Type B pancreatic cell (in vitro differentiated cells): ENCODE results near the gene TINAG. TPM values are rescaled to one million over a fixed set of nuclear protein-coding genes. Genes with fewer than 3 reads are reported as not detected.

Experiments
- DNase-seq: peaks from one replicate; pipeline ENCODE4 v3.0.0; 2021; ENCODE audit warnings: mixed read lengths; ENCODE audit not compliant: unreplicated experiment; ENCODE audit errors: extremely low spot score
- H3K27ac Mint-ChIP-seq: 2 replicates; pipeline ENCODE4 v1.8.0; 2021; ENCODE audit warnings: mild to moderate bottlenecking, mixed read lengths
- H3K27me3 Mint-ChIP-seq: 2 replicates; pipeline ENCODE4 v1.8.0; 2021; ENCODE audit warnings: mixed read lengths
- H3K36me3 Mint-ChIP-seq: 2 replicates; pipeline ENCODE4 v1.8.0; 2021; ENCODE audit warnings: mixed read lengths
- H3K4me1 Mint-ChIP-seq: one replicate; pipeline ENCODE4 v1.8.0; 2021; ENCODE audit warnings: mixed read lengths; ENCODE audit not compliant: unreplicated experiment
- H3K4me3 Mint-ChIP-seq: 2 replicates; pipeline ENCODE4 v1.8.0; 2021; ENCODE audit warnings: mild to moderate bottlenecking, mixed read lengths
- H3K9me3 Mint-ChIP-seq: 2 replicates; pipeline ENCODE4 v1.8.0; 2021; ENCODE audit warnings: mixed read lengths
- total RNA-seq: library from RNA; stranded (reverse); gene quantifications from 2 replicates; pipeline ENCODE4 v1.2.1, GENCODE V29; 2021; ENCODE audit warnings: low replicate concordance
- TF ChIP-seq, protein P1 (sequence below): fragments of 200-600 bp; sonication (generic); conservative IDR thresholded peaks from 2 replicates; pipeline ENCODE4 v1.5.0; 2021; ENCODE audit warnings: antibody characterized with exemption, mild to moderate bottlenecking

Gene TINAG
- total RNA-seq, 1 donor from 2014 or later, result not detected

GRCh38 chr6:54426995-54427394, 118.8 kb downstream of the TINAG start:
- DNase-seq, result no peak
- Mint-ChIP-seq H3K9me3 (no peaks in the 10 kb centered on the region), H3K4me3 (no peak overlapping the region), H3K4me1 (no peaks in the 10 kb centered on the region), H3K36me3 (no peaks in the 10 kb centered on the region), H3K27me3 (no peaks in the 10 kb centered on the region), H3K27ac (no peak overlapping the region)
- TF ChIP-seq, protein P1, sequence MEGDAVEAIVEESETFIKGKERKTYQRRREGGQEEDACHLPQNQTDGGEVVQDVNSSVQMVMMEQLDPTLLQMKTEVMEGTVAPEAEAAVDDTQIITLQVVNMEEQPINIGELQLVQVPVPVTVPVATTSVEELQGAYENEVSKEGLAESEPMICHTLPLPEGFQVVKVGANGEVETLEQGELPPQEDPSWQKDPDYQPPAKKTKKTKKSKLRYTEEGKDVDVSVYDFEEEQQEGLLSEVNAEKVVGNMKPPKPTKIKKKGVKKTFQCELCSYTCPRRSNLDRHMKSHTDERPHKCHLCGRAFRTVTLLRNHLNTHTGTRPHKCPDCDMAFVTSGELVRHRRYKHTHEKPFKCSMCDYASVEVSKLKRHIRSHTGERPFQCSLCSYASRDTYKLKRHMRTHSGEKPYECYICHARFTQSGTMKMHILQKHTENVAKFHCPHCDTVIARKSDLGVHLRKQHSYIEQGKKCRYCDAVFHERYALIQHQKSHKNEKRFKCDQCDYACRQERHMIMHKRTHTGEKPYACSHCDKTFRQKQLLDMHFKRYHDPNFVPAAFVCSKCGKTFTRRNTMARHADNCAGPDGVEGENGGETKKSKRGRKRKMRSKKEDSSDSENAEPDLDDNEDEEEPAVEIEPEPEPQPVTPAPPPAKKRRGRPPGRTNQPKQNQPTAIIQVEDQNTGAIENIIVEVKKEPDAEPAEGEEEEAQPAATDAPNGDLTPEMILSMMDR, result no peak

DNA sequence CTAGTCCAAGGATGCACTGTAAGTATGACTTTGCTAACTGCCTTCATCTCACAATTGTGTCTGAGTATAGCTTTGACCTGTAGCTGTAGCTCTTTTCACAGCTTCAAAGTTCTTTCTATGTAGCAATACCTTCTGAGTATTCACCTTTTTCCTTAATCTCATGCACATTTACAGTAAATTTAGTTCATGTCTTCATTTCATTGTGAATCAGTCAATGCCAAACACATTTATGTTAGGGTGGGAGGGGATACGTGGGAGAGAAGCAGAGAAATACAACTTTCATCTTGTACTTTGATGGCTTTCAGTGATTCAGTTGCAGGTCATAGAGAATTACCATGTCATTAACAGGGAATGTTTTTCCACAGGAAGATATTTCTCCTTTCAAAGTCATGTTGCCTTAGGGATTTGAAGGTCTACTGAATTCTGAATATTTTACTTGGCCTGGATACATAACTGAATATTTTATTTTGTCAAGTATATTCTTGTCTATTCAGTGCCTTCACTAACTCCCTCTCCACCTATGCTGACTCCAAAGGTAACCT, 119.2 kb downstream of the TINAG start:
- TF ChIP-seq, protein P1, result no peak
- H3K9me3 Mint-ChIP-seq, result no peaks in the 10 kb centered on the region
- no peak overlapping the region for H3K27ac Mint-ChIP-seq
- H3K36me3 Mint-ChIP-seq, result no peaks in the 10 kb centered on the region
- H3K27me3 Mint-ChIP-seq, result no peaks in the 10 kb centered on the region
- DNase-seq, result no peak
- H3K4me3 Mint-ChIP-seq, result no peak overlapping the region
- no peaks in the 10 kb centered on the region for H3K4me1 Mint-ChIP-seq

- no peaks in the 10 kb centered on the region for H3K4me1 Mint-ChIP-seq
- H3K27ac Mint-ChIP-seq, result no peak overlapping the region
- no peaks in the 10 kb centered on the region for H3K36me3 Mint-ChIP-seq
- DNase-seq, result no peak
- TF ChIP-seq, protein P1, result no peak
- H3K4me3 Mint-ChIP-seq, result no peak overlapping the region
- H3K27me3 Mint-ChIP-seq, result no peaks in the 10 kb centered on the region
- no peaks in the 10 kb centered on the region for H3K9me3 Mint-ChIP-seq
Observed at GRCh38 chr6:54428431-54428830, 120.2 kb downstream of the TINAG start.

GRCh38 chr6:54431466-54431865, 123.2 kb downstream of the TINAG start:
- no peak overlapping the region for H3K27ac Mint-ChIP-seq
- no peaks in the 10 kb centered on the region for H3K9me3 Mint-ChIP-seq
- H3K4me1 Mint-ChIP-seq, result no peaks in the 10 kb centered on the region
- H3K36me3 Mint-ChIP-seq, result no peaks in the 10 kb centered on the region
- H3K4me3 Mint-ChIP-seq, result no peak overlapping the region
- H3K27me3 Mint-ChIP-seq, result no peaks in the 10 kb centered on the region
- TF ChIP-seq, protein P1, result no peak
- no peak for DNase-seq

Other genes starting within 250 kb of the TINAG start
- 0.43 TPM in 1 of 2 replicates, not detected in the other for gene MLIP, start 197.0 kb upstream of the TINAG start, total RNA-seq